GM18502 (cell line): ENCODE results near the gene PDE6B.

ENCODE experiments used
- ATAC-seq: cut with Tn5 transposase; IDR thresholded peaks from one replicate; pipeline ENCODE4 v1.9.1; 2021; ENCODE audit warnings: mild to moderate bottlenecking; ENCODE audit not compliant: unreplicated experiment, poor library complexity

PDE6B gene

DNA sequence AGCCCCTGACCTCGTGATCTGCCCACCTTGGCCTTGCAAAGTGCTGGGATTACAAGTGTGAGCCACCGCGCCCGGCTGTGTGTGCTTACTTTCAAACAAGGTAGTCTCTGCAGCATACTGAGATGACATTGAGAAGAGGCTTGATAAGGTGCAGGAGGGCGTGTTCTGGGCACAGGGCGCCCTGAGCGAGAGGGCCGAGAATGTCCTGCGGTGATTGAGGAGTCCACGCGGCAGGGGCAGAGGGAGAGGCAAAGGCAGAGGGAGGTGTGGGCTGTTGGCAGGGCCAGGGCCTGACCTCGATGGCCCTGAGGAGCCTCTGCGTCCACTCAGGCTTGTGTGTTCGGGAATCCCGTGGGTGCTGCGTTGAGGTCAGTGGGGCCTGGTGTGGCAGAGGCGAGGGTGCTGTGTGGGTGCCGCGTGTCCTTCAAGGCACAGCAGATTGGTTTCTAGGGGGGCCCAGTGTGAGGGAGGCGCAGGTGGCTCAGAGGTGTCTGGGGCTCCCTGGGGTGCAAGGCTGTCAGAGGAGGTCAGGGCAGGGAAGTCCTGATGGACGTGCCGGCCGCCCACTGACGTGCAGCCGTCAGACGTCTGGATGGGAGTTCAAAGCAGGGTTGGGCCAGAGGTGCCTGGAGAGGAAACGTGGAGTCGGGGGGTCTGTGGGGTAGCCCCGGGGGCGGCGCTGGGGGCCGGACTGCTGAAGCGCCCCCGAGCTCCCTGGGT, 92.4 kb downstream of the PDE6B start:
- ATAC-seq, result no peak

DNA sequence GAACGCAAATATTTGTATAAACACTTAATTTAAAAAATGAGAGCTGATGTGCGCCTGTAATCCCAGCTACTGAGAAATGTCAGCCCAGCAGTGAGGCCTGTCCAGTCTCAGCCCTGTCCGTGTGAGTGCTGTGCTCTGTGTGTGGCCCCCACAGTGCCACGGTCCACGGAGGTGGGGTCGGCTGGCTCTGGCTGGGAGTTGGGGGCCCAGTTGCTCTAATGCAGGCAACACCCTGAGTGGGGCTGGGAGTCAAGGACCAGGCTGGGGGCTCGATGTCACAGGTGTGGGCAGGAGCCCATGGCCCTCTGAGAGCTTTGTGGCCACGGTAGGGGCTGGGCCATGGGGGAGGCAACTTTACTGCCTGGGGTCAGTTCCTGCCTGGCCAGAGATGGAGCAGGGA, 93.1 kb downstream of the PDE6B start:
- no peak for ATAC-seq
